ENCODE data around the gene ZNF70. TPM values are rescaled to one million over a fixed set of nuclear protein-coding genes. Genes with fewer than 3 reads are reported as not detected.

Gene ZNF70
- total and polyA plus RNA-seq, 9 of the 15 experiments (the other 6 are each of a cell fraction or from before 2014, with no cell fraction given) = 0.14 to 3.3 (median 1.4) TPM

DNA sequence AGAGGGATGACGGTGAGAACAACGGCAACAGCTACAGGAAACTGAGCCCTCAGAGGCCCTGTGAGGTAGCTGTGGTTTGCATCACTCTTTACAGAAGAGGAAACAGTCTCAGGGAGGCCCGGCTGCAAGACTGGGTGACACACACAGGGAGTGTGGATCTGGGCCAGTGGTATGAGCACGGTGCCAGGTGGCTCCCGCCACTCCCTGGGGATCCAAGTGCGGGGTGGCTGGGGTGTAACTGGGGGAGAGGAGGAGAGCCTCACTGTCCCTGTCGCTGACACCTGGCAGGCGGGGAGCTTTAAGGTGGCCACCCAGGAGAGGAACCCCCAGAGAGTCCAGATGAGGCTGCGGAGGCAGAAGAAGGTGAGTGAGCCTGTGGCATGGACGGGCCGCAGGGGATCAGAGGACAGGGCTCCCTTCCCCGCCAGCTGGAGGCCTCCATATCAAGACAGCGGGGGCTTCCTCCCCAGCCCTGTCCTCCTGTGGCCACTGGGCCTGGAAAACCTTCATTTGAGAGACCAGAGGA is 54.5 kb downstream of the ZNF70 start (continued):
- TF ChIP-seq ZNF280A (IDR thresholded peaks at IDR 0.05; ENCODE audit: low read depth, partially characterized antibody) = no peak
- no peak for TF ChIP-seq HMGN3 (IDR thresholded peaks at IDR 0.05; ENCODE audit: borderline replicate concordance, extremely low read depth, insufficient read length, low read depth, low read length)
- no peak for TF ChIP-seq RUNX1 (IDR thresholded peaks at IDR 0.05; ENCODE audit: low read depth)
- TF ChIP-seq CHD1 (IDR thresholded peaks at IDR 0.05; ENCODE audit: low read length) = no peak
- TF ChIP-seq ZNF551 (CRISPR knock-in tag; IDR thresholded peaks at IDR 0.05) = no peak
- no peak for TF ChIP-seq ZBTB49 (CRISPR knock-in tag; IDR thresholded peaks at IDR 0.05; ENCODE audit: borderline replicate concordance)
- TF ChIP-seq EWSR1 (IDR thresholded peaks at IDR 0.05; ENCODE audit: borderline replicate concordance, low read depth, partially characterized antibody) = no peak

Data from K562 (cell line).